NOMO-1 treated with DMSO at 0.1 percent for 48 hours (cell line): ENCODE results near the gene ASPG.

Source experiments
- DNase-seq: peaks from one replicate; lab custom pipeline; 2025; ENCODE audit not compliant: unreplicated experiment; lab: John Stamatoyannopoulos, UW

ASPG gene

GRCh38 chr14:104105071-104105821 is 19.7 kb downstream of the ASPG start:
- no peak for DNase-seq

- no peak for DNase-seq
Observed at GRCh38 chr14:104105822-104106470, 20.4 kb downstream of the ASPG start.

GRCh38 chr14:104106471-104106991 is 21.0 kb downstream of the ASPG start:
- DNase-seq, result no peak

GRCh38 chr14:104107101-104107581 is 21.6 kb downstream of the ASPG start:
- DNase-seq, result no peak

GRCh38 chr14:104107611-104108569 is 22.4 kb downstream of the ASPG start:
- DNase-seq, result no peak

- DNase-seq, result no peak
Observed at GRCh38 chr14:104108570-104109541, 23.4 kb downstream of the ASPG start.

- DNase-seq, result no peak
Observed at GRCh38 chr14:104109731-104110361, 24.3 kb downstream of the ASPG start.

- DNase-seq, result no peak
Observed at GRCh38 chr14:104110491-104111209, 25.1 kb downstream of the ASPG start.

GRCh38 chr14:104111301-104112112 is 26.0 kb downstream of the ASPG start:
- DNase-seq, result no peak

- no peak for DNase-seq
Observed at GRCh38 chr14:104112113-104112505, 26.6 kb downstream of the ASPG start.

- no peak for DNase-seq
Observed at GRCh38 chr14:104112609-104113571, 27.4 kb downstream of the ASPG start.

- no peak for DNase-seq
Observed at GRCh38 chr14:104113631-104114420, 28.3 kb downstream of the ASPG start.

GRCh38 chr14:104114421-104115130 is 29.1 kb downstream of the ASPG start:
- DNase-seq, result no peak

- DNase-seq, result no peak
Observed at GRCh38 chr14:104115131-104115600, 29.7 kb downstream of the ASPG start.

GRCh38 chr14:104115691-104116287 is 30.3 kb downstream of the ASPG start:
- DNase-seq, result no peak
